H9 (cell line): ENCODE data around the gene IP6K2. TPM values are rescaled to one million over a fixed set of nuclear protein-coding genes. Genes with fewer than 3 reads are reported as not detected.

Source experiments
- DNase-seq: peaks from one replicate; pipeline ENCODE4 v3.0.0-alpha.2; 2017
- H2AFZ ChIP-seq: one replicate; pipeline ENCODE4 v1.6.1; 2013; ENCODE audit warnings: mild to moderate bottlenecking, low read length, control low read depth, moderate library complexity
- H2AK5ac ChIP-seq: 2 replicates; pipeline ENCODE4 v1.6.1; 2013; ENCODE audit warnings: low read length, control low read depth, mixed read lengths; ENCODE audit not compliant: insufficient read length
- H2BK120ac ChIP-seq: one replicate; pipeline ENCODE4 v1.6.1; 2013; ENCODE audit warnings: low read depth, mild to moderate bottlenecking, low read length, control low read depth, inconsistent platforms; ENCODE audit not compliant: poor library complexity, severe bottlenecking
- H2BK12ac ChIP-seq: 2 replicates; pipeline ENCODE4 v1.6.1; 2013; ENCODE audit warnings: low read length, control low read depth, mixed read lengths, low read depth; ENCODE audit not compliant: insufficient read length
- H2BK15ac ChIP-seq: 2 replicates; pipeline ENCODE4 v1.6.1; 2013; ENCODE audit warnings: low read depth, low read length, control low read depth
- H2BK20ac ChIP-seq: one replicate; pipeline ENCODE4 v1.6.1; 2013; ENCODE audit warnings: low read depth, mild to moderate bottlenecking, low read length, control low read depth, inconsistent platforms; ENCODE audit not compliant: poor library complexity, severe bottlenecking
- H2BK5ac ChIP-seq: 2 replicates; pipeline ENCODE4 v1.6.1; 2013; ENCODE audit warnings: low read length, control low read depth, mixed read lengths; ENCODE audit not compliant: insufficient read length
- H3K14ac ChIP-seq: 2 replicates; pipeline ENCODE4 v1.6.1; 2013; ENCODE audit warnings: low read length, control low read depth; ENCODE audit not compliant: insufficient read depth
- H3K18ac ChIP-seq: 2 replicates; pipeline ENCODE4 v1.6.1; 2013; ENCODE audit warnings: low read depth, mild to moderate bottlenecking, mixed read lengths, low read length, control low read depth; ENCODE audit not compliant: insufficient read length
- H3K23ac ChIP-seq: 2 replicates; pipeline ENCODE4 v1.6.1; 2013; ENCODE audit warnings: low read length, control low read depth, mixed read lengths, low read depth; ENCODE audit not compliant: insufficient read length
- H3K23me2 ChIP-seq: 2 replicates; pipeline ENCODE4 v1.6.1; 2013; ENCODE audit warnings: low read depth, mild to moderate bottlenecking, mixed read lengths, low read length, control low read depth; ENCODE audit not compliant: insufficient read length, poor library complexity, severe bottlenecking
- H3K27ac ChIP-seq: 2 replicates; pipeline ENCODE4 v1.5.1; 2013; ENCODE audit warnings: low read length, control low read depth, mixed read lengths, low read depth; ENCODE audit not compliant: insufficient read length
- H3K27me3 ChIP-seq: 2 replicates; pipeline ENCODE4 v1.6.1; 2013; ENCODE audit warnings: low read length, control low read depth, inconsistent platforms; ENCODE audit not compliant: insufficient read depth
- H3K4ac ChIP-seq: 2 replicates; pipeline ENCODE4 v1.6.1; 2013; ENCODE audit warnings: low read depth, mild to moderate bottlenecking, control low read depth, inconsistent platforms, low read length, moderate library complexity
- H3K4me1 ChIP-seq: 2 replicates; pipeline ENCODE4 v1.6.1; 2013; ENCODE audit warnings: low read length, control low read depth, inconsistent platforms; ENCODE audit not compliant: insufficient read depth
- H3K4me2 ChIP-seq: 2 replicates; pipeline ENCODE4 v1.6.1; 2013; ENCODE audit warnings: low read length, control low read depth, mixed read lengths; ENCODE audit not compliant: insufficient read length, insufficient read depth
- H3K56ac ChIP-seq: 2 replicates; pipeline ENCODE4 v1.6.1; 2013; ENCODE audit warnings: low read depth, mild to moderate bottlenecking, mixed read lengths, low read length, control low read depth; ENCODE audit not compliant: insufficient read length
- H3K79me1 ChIP-seq: 2 replicates; pipeline ENCODE4 v1.6.1; 2013; ENCODE audit warnings: low read depth, mild to moderate bottlenecking, moderate library complexity, low read length, control low read depth, inconsistent platforms; ENCODE audit not compliant: insufficient read depth, poor library complexity, severe bottlenecking
- H3K79me2 ChIP-seq: 2 replicates; pipeline ENCODE4 v1.6.1; 2013; ENCODE audit warnings: low read length, control low read depth, inconsistent platforms; ENCODE audit not compliant: insufficient read depth
- H3K9ac ChIP-seq: 2 replicates; pipeline ENCODE4 v1.6.1; 2013; ENCODE audit warnings: low read length, control low read depth, mixed read lengths; ENCODE audit not compliant: insufficient read length; ENCODE audit errors: extremely low read depth
- H3K9me3 ChIP-seq: one replicate; pipeline ENCODE4 v1.6.1; 2013; ENCODE audit warnings: low read depth, low read length, inconsistent platforms; ENCODE audit not compliant: control insufficient read depth
- H3T11ph ChIP-seq: one replicate; pipeline ENCODE4 v1.6.1; 2013; ENCODE audit warnings: mild to moderate bottlenecking, low read length, control low read depth, inconsistent platforms
- H4K20me1 ChIP-seq: one replicate; pipeline ENCODE4 v1.6.1; 2013; ENCODE audit not compliant: control insufficient read depth, insufficient read length, insufficient read depth
- H4K5ac ChIP-seq: 2 replicates; pipeline ENCODE4 v1.6.1; 2013; ENCODE audit warnings: low read depth, mild to moderate bottlenecking, mixed read lengths, low read length, control low read depth; ENCODE audit not compliant: insufficient read length
- H4K8ac ChIP-seq: replicated peaks from 2 replicates; pipeline ENCODE4 v1.6.1; 2013; ENCODE audit warnings: low read length, control low read depth, mixed read lengths, low read depth; ENCODE audit not compliant: insufficient read length
- H4K91ac ChIP-seq: 2 replicates; pipeline ENCODE4 v1.6.1; 2013; ENCODE audit warnings: low read depth, mild to moderate bottlenecking, moderate library complexity, mixed read lengths, low read length, control low read depth; ENCODE audit not compliant: insufficient read length
- H3K27ac Mint-ChIP-seq, 3 experiments: 2 replicates in 2 of 3; 3 replicates in 1 of 3; pipeline ENCODE4 v1.8.0; 2020 to 2021; ENCODE audit warnings: mixed read lengths in 3 of 3, mild to moderate bottlenecking in 1 of 3, moderate library complexity in 1 of 3
- H3K27me3 Mint-ChIP-seq: 2 replicates; pipeline ENCODE4 v1.8.0; 2021; ENCODE audit warnings: low read depth, mild to moderate bottlenecking, moderate library complexity, mixed read lengths
- H3K36me3 Mint-ChIP-seq, 3 experiments: 2 replicates in 2 of 3; 3 replicates in 1 of 3; pipeline ENCODE4 v1.8.0; 2020 to 2021; ENCODE audit warnings: low read depth in 3 of 3, mixed read lengths in 3 of 3; ENCODE audit not compliant: insufficient read depth in 1 of 3
- H3K4me1 Mint-ChIP-seq, 2 experiments: 2 replicates each; pipeline ENCODE4 v1.8.0; 2020; ENCODE audit warnings: mixed read lengths in 2 of 2
- H3K4me3 Mint-ChIP-seq, 2 experiments: 2 replicates in 1 of 2; 3 replicates in 1 of 2; pipeline ENCODE4 v1.8.0; 2020 to 2021; ENCODE audit warnings: mild to moderate bottlenecking in 2 of 2, mixed read lengths in 2 of 2, moderate library complexity in 1 of 2
- H3K9me3 Mint-ChIP-seq, 2 experiments: 2 replicates in 1 of 2; 3 replicates in 1 of 2; pipeline ENCODE4 v1.8.0; 2020; ENCODE audit warnings: mild to moderate bottlenecking in 2 of 2, mixed read lengths in 2 of 2, moderate library complexity in 1 of 2
- CTCF ChIP-seq: fragments of 200-600 bp; sonication (generic); conservative IDR thresholded peaks from 3 replicates; pipeline ENCODE4 v1.8.0; 2021; ENCODE audit warnings: antibody characterized with exemption, mild to moderate bottlenecking
- WGBS: extraction: QIAGEN DNeasy Blood & Tissue Kit; methylation state at CpG from one replicate; pipeline ENCODE4 v1.1.7; 2013; ENCODE audit warnings: missing lambda C conversion rate, low lambda C conversion rate, mixed read lengths; ENCODE audit not compliant: insufficient read length; ENCODE audit errors: extremely low coverage; 5-methylcytosine and 5-hydroxymethylcytosine counted together
- total RNA-seq: library from RNA; stranded (reverse); gene quantifications from 2 replicates; pipeline ENCODE4 v1.2.1, GENCODE V29; 2021

IP6K2 gene
- total RNA-seq, 1 experiment from 2014 or later: 94.7 TPM

- H3K4me2 ChIP-seq: peak overlapping the region; percentile 50
Measured at GRCh38 chr3:48655606-48656005, 61.4 kb downstream of the IP6K2 start.

More at GRCh38 chr3:48655606-48656005, 61.4 kb downstream of the IP6K2 start:
- no peak overlapping the region for H2AK5ac ChIP-seq
- no peak overlapping the region for H3K23ac ChIP-seq
- H4K5ac ChIP-seq: no peak overlapping the region
- no CpG with 5 or more reads among the region's 30 CpGs for WGBS
- peak overlapping the region in 1 of 3 experiments; percentile 73; a peak in 1 of 7 replicates for H3K27ac Mint-ChIP-seq
- no peak overlapping the region for H4K91ac ChIP-seq
- H3K14ac ChIP-seq: 0 out of 2 replicates have a peak overlapping the region, but pooled peaks have one; percentile 4
- H3K9ac ChIP-seq: no peak overlapping the region
- no peak overlapping the region for H2AFZ ChIP-seq
- H3K4me1 ChIP-seq: no peaks in the 10 kb centered on the region; the same call in 1 of the 2 replicates
- H2BK120ac ChIP-seq: no peak overlapping the region
- no peaks in the 10 kb centered on the region for H3K79me1 ChIP-seq
- H3K18ac ChIP-seq: peak overlapping the region; percentile 41
- H3K9me3 Mint-ChIP-seq: peaks cover 0 to 3% of the 10 kb centered on the region in 2 experiments; a peak in 1 of 5 replicates
- H3K4me1 Mint-ChIP-seq: peaks cover 4 to 13% of the 10 kb centered on the region in 2 experiments
- no peak overlapping the region for H3K4ac ChIP-seq
- no peak overlapping the region for H3K56ac ChIP-seq
- H3K27ac ChIP-seq: no peak overlapping the region
- H2BK5ac ChIP-seq: no peak overlapping the region
- no peaks in the 10 kb centered on the region for H3K79me2 ChIP-seq
- H4K8ac ChIP-seq: no peak overlapping the region
- peaks cover 3% of the 10 kb centered on the region for H3K23me2 ChIP-seq
- H2BK20ac ChIP-seq: no peak overlapping the region
- peaks cover 2% of the 10 kb centered on the region for H4K20me1 ChIP-seq
- no peak overlapping the region for H3T11ph ChIP-seq
- H3K9me3 ChIP-seq: no peaks in the 10 kb centered on the region
- no peaks in the 10 kb centered on the region for H3K27me3 ChIP-seq
- peak overlapping the region; percentile 67 to 78 for H3K4me3 Mint-ChIP-seq
- H3K27me3 Mint-ChIP-seq: peaks cover 4% of the 10 kb centered on the region; the same call in 1 of the 2 replicates
- H2BK12ac ChIP-seq: no peak overlapping the region
- peaks cover 44 to 64% (median 60%) of the 10 kb centered on the region in 3 experiments for H3K36me3 Mint-ChIP-seq
- H2BK15ac ChIP-seq: no peak overlapping the region
- DNase-seq: no peak
- TF ChIP-seq CTCF: no peak
